NCI-H526 treated with DMSO at 0.1 percent for 48 hours (cell line): ENCODE results near the gene SYTL1.

ENCODE experiments used
- DNase-seq: peaks from one replicate; lab custom pipeline; 2025; lab: John Stamatoyannopoulos, UW

SYTL1 gene

DNA sequence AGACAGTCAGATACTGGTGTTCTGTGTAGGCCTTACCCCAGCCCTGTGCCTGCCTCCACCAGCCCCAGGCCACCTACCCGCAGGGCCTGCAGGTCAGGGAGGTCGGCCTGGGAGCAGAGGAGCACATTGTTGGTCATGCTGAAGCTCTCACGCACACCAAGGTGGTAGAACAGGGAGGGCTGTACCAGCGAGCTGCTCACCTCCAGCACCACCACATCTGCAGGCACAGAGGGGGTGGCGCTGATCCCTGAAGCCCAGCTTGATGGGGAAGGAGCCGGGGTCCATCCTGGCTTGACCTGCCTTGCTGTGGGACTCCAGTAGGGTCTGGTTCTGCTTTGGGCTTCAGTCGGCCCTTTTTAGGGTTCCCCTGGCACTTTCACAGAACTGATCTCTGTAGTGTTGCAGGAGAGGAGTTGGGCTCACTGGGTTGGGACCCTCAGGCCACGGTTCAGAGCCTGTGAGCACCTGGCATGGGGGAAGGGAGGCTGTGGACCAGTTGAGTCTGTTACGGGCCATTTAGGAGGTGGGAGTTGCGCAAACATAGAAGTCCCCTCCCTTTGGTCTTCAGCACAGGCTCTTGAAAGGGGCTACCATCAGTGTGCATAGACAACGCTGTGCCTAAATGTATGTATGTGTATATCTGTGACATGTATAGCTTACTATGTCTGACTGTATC lies 23.0 kb downstream of the SYTL1 start:
- no peak for DNase-seq

GRCh38 chr1:27365372-27366112 lies 23.7 kb downstream of the SYTL1 start:
- peak; percentile 48 for DNase-seq

GRCh38 chr1:27366113-27366410 lies 24.2 kb downstream of the SYTL1 start:
- DNase-seq = no peak

DNA sequence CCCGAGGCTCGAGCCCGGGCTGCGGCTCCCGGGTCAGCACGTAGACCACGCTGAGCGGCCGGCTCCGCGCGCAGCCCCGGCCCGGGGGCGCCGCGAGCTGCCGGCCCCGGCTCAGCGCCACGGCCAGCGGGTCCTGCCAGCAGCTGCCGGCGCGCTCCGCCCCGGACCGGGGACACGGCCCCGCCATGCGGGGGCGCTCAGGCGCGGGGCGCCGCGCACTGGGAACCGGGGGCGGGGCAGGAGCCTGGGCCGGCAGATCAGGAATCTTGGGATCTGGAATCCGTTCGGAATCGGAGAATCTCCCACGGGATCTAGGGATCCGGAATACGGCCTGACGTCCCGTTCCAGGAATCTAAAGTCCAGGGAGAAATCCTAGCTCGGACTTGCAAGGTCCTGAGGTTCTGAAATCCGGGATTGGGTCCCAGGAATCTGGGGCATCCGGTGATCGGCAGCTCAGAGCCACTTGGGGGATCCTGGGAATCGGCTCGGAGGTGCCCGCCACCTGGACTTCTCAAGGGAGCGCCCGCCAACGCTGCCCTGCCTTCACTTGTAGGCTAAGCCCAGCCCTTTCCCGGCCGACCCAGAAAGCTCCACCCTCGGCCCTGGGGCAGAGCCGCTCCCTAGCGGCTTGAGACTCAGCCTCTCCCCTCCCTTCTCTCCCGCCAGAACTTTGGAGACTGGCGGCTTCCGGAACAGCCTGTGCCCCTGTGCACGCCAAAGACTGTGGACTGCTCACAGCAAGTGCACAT lies 24.8 kb downstream of the SYTL1 start, which contains the start of gene MAP3K6:
Gene MAP3K6 (minus strand): TSS at position 551 of the 749 bp plus-strand sequence. CDS start 364 bp downstream, at position 187.
- peak; percentile 36 for DNase-seq

DNA sequence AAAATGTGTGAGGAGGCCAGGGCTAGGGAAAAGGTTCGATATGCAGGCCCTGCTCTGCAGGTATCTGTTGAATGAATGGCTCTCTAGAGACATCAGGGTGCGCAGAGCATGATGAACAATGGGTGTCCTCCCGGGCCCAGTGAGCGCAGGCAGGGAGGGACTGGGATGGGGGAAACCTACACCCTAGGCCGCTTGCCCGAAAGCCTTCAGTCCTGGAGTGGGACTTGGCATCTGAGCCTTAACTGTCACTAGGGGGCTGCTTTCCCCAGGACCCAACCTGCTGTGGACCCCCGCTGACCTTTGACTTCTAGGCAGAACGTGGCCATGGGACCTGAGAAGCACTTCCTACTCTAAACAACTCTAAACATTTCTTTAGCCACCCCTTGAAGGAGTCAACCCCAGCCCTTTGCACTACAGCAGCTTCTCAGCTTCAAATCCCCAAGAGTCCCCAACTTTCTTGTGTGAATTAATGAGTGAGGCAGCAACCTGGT lies 25.4 kb downstream of the SYTL1 start:
- DNase-seq = no peak

GRCh38 chr1:27368869-27369582 lies 27.2 kb downstream of the SYTL1 start:
- no peak for DNase-seq

DNA sequence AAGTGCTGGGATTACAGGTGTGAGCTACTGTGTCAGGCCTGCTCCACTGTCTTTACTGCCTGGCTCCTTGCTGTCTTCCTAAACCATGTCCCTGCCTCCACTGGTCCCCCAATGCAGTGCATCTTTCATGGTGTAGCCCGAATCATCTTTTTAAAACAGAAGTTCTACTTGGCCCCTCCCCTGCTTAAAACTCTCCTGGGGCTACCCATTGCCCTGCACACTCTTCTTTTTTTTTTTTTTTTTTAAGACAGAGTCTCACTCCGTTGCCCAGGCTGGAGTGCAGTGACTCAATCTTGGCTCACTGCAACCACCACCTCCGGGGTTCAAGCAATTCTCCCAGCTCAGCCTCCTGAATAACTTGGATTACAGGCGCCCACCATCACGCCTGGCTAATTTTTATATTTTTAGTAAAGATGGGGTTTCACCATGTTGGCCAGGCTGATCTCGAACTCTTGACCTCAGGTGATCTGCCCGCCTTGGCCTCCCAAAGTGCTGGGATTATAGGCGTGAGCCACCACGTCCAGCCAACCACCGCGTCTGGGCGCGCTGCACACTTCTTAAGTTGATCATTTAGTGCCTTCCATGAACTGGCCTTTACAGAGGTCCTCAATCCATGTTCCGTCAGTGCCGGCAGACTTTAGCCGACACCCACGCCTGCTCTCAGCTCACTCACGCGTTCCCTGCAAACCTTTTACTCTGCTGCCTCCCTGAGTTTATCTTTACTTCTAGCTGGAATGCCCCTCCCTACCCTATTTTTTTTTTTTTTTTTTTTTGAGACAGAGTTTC lies 30.4 kb downstream of the SYTL1 start:
- DNase-seq = no peak

DNA sequence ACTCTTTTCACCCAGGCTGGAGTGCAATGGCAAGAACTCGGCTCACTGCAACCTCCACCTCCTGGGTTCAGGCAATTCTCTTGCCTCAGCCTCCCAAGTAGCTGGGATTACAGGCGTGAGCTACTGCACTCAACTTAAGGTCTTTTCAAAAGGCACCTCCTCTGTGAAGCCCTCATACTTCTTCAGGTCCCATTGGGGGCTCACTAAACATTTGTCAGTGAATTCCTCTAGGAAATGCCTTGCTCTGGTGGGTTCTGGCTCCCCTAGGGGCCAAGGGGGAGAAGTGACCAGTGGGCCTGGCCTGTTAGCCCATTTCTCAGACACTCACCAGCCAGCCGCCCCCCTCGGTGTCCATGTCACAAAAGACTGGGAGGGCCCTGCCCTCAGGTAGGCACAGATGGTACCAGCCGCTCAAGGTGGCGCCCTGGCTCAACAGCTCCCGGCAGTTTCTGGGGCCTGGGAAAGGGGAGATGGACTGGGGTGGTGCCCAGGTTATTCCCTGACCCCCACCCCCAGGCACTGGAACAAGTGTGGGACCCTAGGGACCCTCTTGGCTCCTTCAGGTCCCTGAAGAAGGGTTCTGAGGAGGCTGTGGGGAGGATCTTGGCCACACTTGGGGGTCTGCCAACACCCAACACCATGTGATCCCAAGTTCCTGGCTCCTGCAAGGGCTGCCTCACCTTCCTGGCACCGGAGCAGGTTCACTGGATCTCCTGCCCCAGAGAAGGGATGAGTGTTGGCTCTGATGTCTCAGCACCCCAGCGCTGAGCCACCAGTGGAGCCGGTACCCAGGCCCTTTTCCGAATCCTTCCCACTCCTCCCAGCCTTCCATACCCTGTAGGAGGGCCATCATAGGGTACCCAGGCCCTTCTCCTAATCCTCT lies 31.2 kb downstream of the SYTL1 start:
- no peak for DNase-seq

GRCh38 chr1:27374362-27375086 lies 32.7 kb downstream of the SYTL1 start, which contains the start of gene FCN3:
TSS of gene FCN3 (minus strand) at chr1:27374824. CDS start at chr1:27374818, 6 bp downstream.
- peak; percentile 64 for DNase-seq

- DNase-seq = no peak
Measured at GRCh38 chr1:27377760-27378495, 36.1 kb downstream of the SYTL1 start.

- no peak for DNase-seq
Measured at GRCh38 chr1:27379564-27380122, 37.8 kb downstream of the SYTL1 start.

- no peak for DNase-seq
Measured at GRCh38 chr1:27380224-27380623, 38.4 kb downstream of the SYTL1 start.

DNA sequence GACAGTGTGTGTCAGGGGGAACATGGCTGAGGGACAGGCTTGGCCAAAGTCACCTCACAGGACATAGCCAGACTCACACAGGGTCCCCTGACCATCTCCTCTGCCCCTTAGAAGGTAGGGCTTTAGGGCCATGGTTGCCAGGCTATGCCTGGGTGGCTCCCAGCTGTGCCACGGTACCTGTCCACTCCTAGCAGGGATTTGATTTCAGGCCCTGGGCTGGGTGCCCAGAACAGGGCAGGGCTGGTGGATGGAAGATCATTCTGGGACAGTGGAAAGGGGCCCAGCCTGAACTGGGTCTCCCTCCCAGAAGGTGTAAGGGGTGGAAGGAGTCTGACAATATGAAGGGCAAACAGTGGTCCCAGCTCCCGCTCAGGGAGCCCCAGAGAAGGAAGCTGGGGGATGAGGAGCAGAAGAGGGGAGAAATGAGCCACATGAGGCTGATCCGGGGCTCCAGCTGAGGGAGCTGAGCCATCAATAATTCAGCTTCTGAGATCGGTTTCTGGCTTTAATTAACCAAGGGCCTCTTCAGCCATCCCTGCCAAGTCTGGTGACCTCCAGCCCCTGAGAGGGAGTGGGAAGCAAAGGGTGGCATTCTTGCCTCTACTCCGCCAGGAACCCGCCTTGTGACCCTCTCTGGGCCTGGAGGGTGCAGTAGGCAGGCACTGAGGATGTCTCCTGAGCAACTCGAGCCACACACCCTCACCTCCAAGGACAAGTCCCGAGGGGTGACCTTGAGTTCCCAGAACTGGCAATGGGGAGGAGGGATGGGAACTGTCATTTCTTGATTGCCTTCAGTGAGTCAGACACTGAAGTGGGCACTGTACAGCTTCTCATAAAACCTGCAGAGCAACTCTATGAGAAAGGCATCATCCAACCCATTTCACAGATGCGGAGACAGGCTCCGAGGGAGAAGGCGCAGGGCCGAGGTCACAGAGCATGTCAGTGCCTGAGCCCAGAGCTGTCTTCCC lies 39.2 kb downstream of the SYTL1 start:
- DNase-seq = no peak

- DNase-seq = no peak
Measured at GRCh38 chr1:27381969-27382762, 40.3 kb downstream of the SYTL1 start.

GRCh38 chr1:27383039-27383605 lies 41.3 kb downstream of the SYTL1 start, which contains the start of gene CD164L2:
TSS of gene CD164L2 (minus strand) at chr1:27383333. CDS start at chr1:27383239, 94 bp downstream.
- no peak for DNase-seq

- DNase-seq = no peak
Measured at GRCh38 chr1:27383661-27384060, 41.8 kb downstream of the SYTL1 start.
